ENCODE results near the gene SMIM43.

SMIM43 gene

GRCh38 chr4:121799208-121799823 is 34.4 kb upstream of the SMIM43 start:
- Histone ChIP-seq H4K12ac (ENCODE audit: low read depth, low read length) (no peak overlapping the region), H2AFZ (ENCODE audit: insufficient read depth, low read length, poor library complexity) (no peak overlapping the region), H4K91ac (ENCODE audit: low read depth, low read length) (no peak overlapping the region), H3K23ac (ENCODE audit: low read length) (no peak overlapping the region), H3K27ac (ENCODE audit: low read depth, low read length) (no peak overlapping the region), H4K8ac (ENCODE audit: low read depth, low read length) (no peak overlapping the region), H3K18ac (ENCODE audit: low read length) (no peak overlapping the region), H3K4me1 (ENCODE audit: control insufficient read depth in 1 of 2, insufficient read depth in 2 of 2, low read length in 2 of 2) (peaks cover 1 to 2% of the 10 kb centered on the region in 2 experiments), H2BK5ac (ENCODE audit: low read depth, low read length, poor library complexity) (no peak overlapping the region), H3K4ac (ENCODE audit: low read depth, low read length) (no peak overlapping the region), H3K79me1 (ENCODE audit: low read length) (peaks cover 6% of the 10 kb centered on the region), H2AK5ac (ENCODE audit: low read length) (no peak overlapping the region), H3K27me3 (ENCODE audit: insufficient read depth, low read length) (no peaks in the 10 kb centered on the region), H3K4me2 (ENCODE audit: low read length) (no peak overlapping the region), H3K14ac (ENCODE audit: low read length) (no peak overlapping the region), H2BK120ac (ENCODE audit: insufficient read depth, low read length, poor library complexity) (no peak overlapping the region), H3K9me3 (ENCODE audit: insufficient read depth, low read depth, low read length) (no peaks in the 10 kb centered on the region), H2BK12ac (ENCODE audit: low read length) (no peak overlapping the region), H3K36me3 (ENCODE audit: control insufficient read depth in 1 of 2, insufficient read depth in 2 of 2, low read length in 2 of 2) (peaks cover 5% of the 10 kb centered on the region in 2 experiments), H3K79me2 (ENCODE audit: control insufficient read depth, insufficient read depth, low read length, poor library complexity) (peaks cover 3% of the 10 kb centered on the region), H3K9ac (ENCODE audit: low read length) (no peak overlapping the region), H3K4me3 (ENCODE audit: low read depth, low read length) (no peak overlapping the region)
- WGBS (ENCODE audit: extremely low coverage, insufficient coverage, insufficient read length), result no CpG with 5 or more reads among the region's 2 CpGs
- DNase-seq, result no peak

GRCh38 chr4:121796283-121796682 is 31.3 kb upstream of the SMIM43 start:
- Histone ChIP-seq H2BK5ac (ENCODE audit: low read depth, low read length, poor library complexity) (no peak overlapping the region), H3K23ac (ENCODE audit: low read length) (no peak overlapping the region), H3K36me3 (ENCODE audit: control insufficient read depth in 1 of 2, insufficient read depth in 2 of 2, low read length in 2 of 2) (no peaks in the 10 kb centered on the region), H4K12ac (ENCODE audit: low read depth, low read length) (no peak overlapping the region), H4K8ac (ENCODE audit: low read depth, low read length) (no peak overlapping the region), H3K9ac (ENCODE audit: low read length) (no peak overlapping the region), H3K4me2 (ENCODE audit: low read length) (no peak overlapping the region), H3K14ac (ENCODE audit: low read length) (no peak overlapping the region), H3K18ac (ENCODE audit: low read length) (no peak overlapping the region), H3K27ac (ENCODE audit: low read depth, low read length) (no peak overlapping the region), H2BK12ac (ENCODE audit: low read length) (no peak overlapping the region), H2AFZ (ENCODE audit: insufficient read depth, low read length, poor library complexity) (no peak overlapping the region), H3K4ac (ENCODE audit: low read depth, low read length) (no peak overlapping the region), H2BK120ac (ENCODE audit: insufficient read depth, low read length, poor library complexity) (no peak overlapping the region), H3K79me1 (ENCODE audit: low read length) (peaks cover 4% of the 10 kb centered on the region), H3K4me1 (ENCODE audit: control insufficient read depth in 1 of 2, insufficient read depth in 2 of 2, low read length in 2 of 2) (peaks cover 1 to 2% of the 10 kb centered on the region in 2 experiments), H4K91ac (ENCODE audit: low read depth, low read length) (no peak overlapping the region), H2AK5ac (ENCODE audit: low read length) (no peak overlapping the region), H3K4me3 (ENCODE audit: low read depth, low read length) (no peak overlapping the region), H3K79me2 (ENCODE audit: control insufficient read depth, insufficient read depth, low read length, poor library complexity) (peaks cover 1% of the 10 kb centered on the region), H3K27me3 (ENCODE audit: insufficient read depth, low read length) (no peaks in the 10 kb centered on the region), H3K9me3 (ENCODE audit: insufficient read depth, low read depth, low read length) (no peaks in the 10 kb centered on the region)
- DNase-seq, result no peak

GRCh38 chr4:121794505-121795188 is 29.7 kb upstream of the SMIM43 start:
- no peak overlapping the region for H3K14ac ChIP-seq (ENCODE audit: low read length)
- no peak overlapping the region for H2AK5ac ChIP-seq (ENCODE audit: low read length)
- H3K18ac ChIP-seq (ENCODE audit: low read length), result no peak overlapping the region
- H3K23ac ChIP-seq (ENCODE audit: low read length), result no peak overlapping the region
- H2BK120ac ChIP-seq (ENCODE audit: insufficient read depth, low read length, poor library complexity), result no peak overlapping the region
- no peaks in the 10 kb centered on the region for H3K79me2 ChIP-seq (ENCODE audit: control insufficient read depth, insufficient read depth, low read length, poor library complexity)
- no peak overlapping the region for H2BK12ac ChIP-seq (ENCODE audit: low read length)
- H3K36me3 ChIP-seq (ENCODE audit: control insufficient read depth in 1 of 2, insufficient read depth in 2 of 2, low read length in 2 of 2), result no peaks in the 10 kb centered on the region
- H3K4me1 ChIP-seq (ENCODE audit: control insufficient read depth in 1 of 2, insufficient read depth in 2 of 2, low read length in 2 of 2), result no peaks in the 10 kb centered on the region
- H4K91ac ChIP-seq (ENCODE audit: low read depth, low read length), result no peak overlapping the region
- H4K8ac ChIP-seq (ENCODE audit: low read depth, low read length), result no peak overlapping the region
- no peaks in the 10 kb centered on the region for H3K9me3 ChIP-seq (ENCODE audit: insufficient read depth, low read depth, low read length)
- WGBS (ENCODE audit: extremely low coverage, insufficient coverage, insufficient read length), result no CpG with 5 or more reads among the region's 5 CpGs
- H3K79me1 ChIP-seq (ENCODE audit: low read length), result no peaks in the 10 kb centered on the region
- H3K9ac ChIP-seq (ENCODE audit: low read length), result no peak overlapping the region
- H3K27me3 ChIP-seq (ENCODE audit: insufficient read depth, low read length), result no peaks in the 10 kb centered on the region
- no peak overlapping the region for H3K4me2 ChIP-seq (ENCODE audit: low read length)
- H2BK5ac ChIP-seq (ENCODE audit: low read depth, low read length, poor library complexity), result no peak overlapping the region
- no peak overlapping the region for H2AFZ ChIP-seq (ENCODE audit: insufficient read depth, low read length, poor library complexity)
- H3K4ac ChIP-seq (ENCODE audit: low read depth, low read length), result no peak overlapping the region
- no peak for DNase-seq
- H4K12ac ChIP-seq (ENCODE audit: low read depth, low read length), result no peak overlapping the region
- H3K27ac ChIP-seq (ENCODE audit: low read depth, low read length), result no peak overlapping the region
- no peak overlapping the region for H3K4me3 ChIP-seq (ENCODE audit: low read depth, low read length)

GRCh38 chr4:121792966-121793365 is 28.0 kb upstream of the SMIM43 start:
- Histone ChIP-seq H3K4me2 (ENCODE audit: low read length) (no peak overlapping the region), H3K9ac (ENCODE audit: low read length) (no peak overlapping the region), H4K12ac (ENCODE audit: low read depth, low read length) (no peak overlapping the region), H3K79me2 (ENCODE audit: control insufficient read depth, insufficient read depth, low read length, poor library complexity) (no peaks in the 10 kb centered on the region), H3K14ac (ENCODE audit: low read length) (no peak overlapping the region), H2BK5ac (ENCODE audit: low read depth, low read length, poor library complexity) (no peak overlapping the region), H3K18ac (ENCODE audit: low read length) (no peak overlapping the region), H2BK12ac (ENCODE audit: low read length) (no peak overlapping the region), H3K79me1 (ENCODE audit: low read length) (no peaks in the 10 kb centered on the region), H3K4me3 (ENCODE audit: low read depth, low read length) (no peak overlapping the region), H4K8ac (ENCODE audit: low read depth, low read length) (no peak overlapping the region), H3K27me3 (ENCODE audit: insufficient read depth, low read length) (no peaks in the 10 kb centered on the region), H3K27ac (ENCODE audit: low read depth, low read length) (no peak overlapping the region), H3K4ac (ENCODE audit: low read depth, low read length) (no peak overlapping the region), H3K36me3 (ENCODE audit: control insufficient read depth in 1 of 2, insufficient read depth in 2 of 2, low read length in 2 of 2) (no peaks in the 10 kb centered on the region), H3K4me1 (ENCODE audit: control insufficient read depth in 1 of 2, insufficient read depth in 2 of 2, low read length in 2 of 2) (no peaks in the 10 kb centered on the region), H3K9me3 (ENCODE audit: insufficient read depth, low read depth, low read length) (no peaks in the 10 kb centered on the region), H2BK120ac (ENCODE audit: insufficient read depth, low read length, poor library complexity) (no peak overlapping the region), H4K91ac (ENCODE audit: low read depth, low read length) (no peak overlapping the region), H2AFZ (ENCODE audit: insufficient read depth, low read length, poor library complexity) (no peak overlapping the region), H3K23ac (ENCODE audit: low read length) (no peak overlapping the region), H2AK5ac (ENCODE audit: low read length) (no peak overlapping the region)
- no peak for DNase-seq
- WGBS (ENCODE audit: extremely low coverage, insufficient coverage, insufficient read length), result no CpG with 5 or more reads among the region's 2 CpGs
